Upper lobe of left lung (tissue), 6 donors: Measurements from ENCODE around the gene LYPD6. TPM values are rescaled to one million over a fixed set of nuclear protein-coding genes. Genes with fewer than 3 reads are reported as not detected.

Experiments used
- ATAC-seq, 2 donors: fragments of 200-7000 bp; cut with Tn5 transposase; one replicate each; pipeline ENCODE4 v1.9.1; 2022; ENCODE audit warnings: mild to moderate bottlenecking in 2 of 2, moderate library complexity in 2 of 2; ENCODE audit not compliant: low FRiP score in 2 of 2
- DNase-seq, 2 donors: peaks; one replicate each; pipeline ENCODE4 v3.0.0-alpha.2; 2019 to 2020
- H3K27ac ChIP-seq, 4 donors: fragments of 200-600 bp; sonication (generic); one replicate each; pipeline ENCODE4 v1.5.1; 2016 to 2019
- H3K27me3 ChIP-seq, 4 donors: fragments of 200-600 bp; sonication (generic); one replicate each; pipeline ENCODE4 v1.5.1; 2017 to 2019
- H3K36me3 ChIP-seq, 4 donors: fragments of 200-600 bp; sonication (generic); one replicate each; pipeline ENCODE4 v1.5.1; 2016 to 2019
- H3K4me1 ChIP-seq, 4 donors: fragments of 200-600 bp; sonication (generic); one replicate each; pipeline ENCODE4 v1.5.1; 2018 to 2019
- H3K4me3 ChIP-seq, 4 donors: fragments of 200-600 bp; sonication (generic); one replicate each; pipeline ENCODE4 v1.5.1; 2017 to 2019; ENCODE audit warnings: mild to moderate bottlenecking in 2 of 4, moderate library complexity in 1 of 4
- H3K9me3 ChIP-seq, 4 donors: fragments of 200-600 bp; sonication (generic); one replicate each; pipeline ENCODE4 v1.5.1; 2018 to 2019
- CTCF ChIP-seq, 6 experiments: fragments of 450-650 bp in 4 of 6; fragments of 200-600 bp in 2 of 6; sonication (generic) in 2 of 6; IDR thresholded peaks; one replicate each; pipeline ENCODE4 v1.5.1; 2016 to 2019; ENCODE audit warnings: antibody characterized with exemption in 6 of 6
- EP300 ChIP-seq, 4 donors: sonication (generic); formaldehyde crosslinking; IDR thresholded peaks; one replicate each; pipeline ENCODE4 v1.5.1; 2017; ENCODE audit warnings: antibody characterized with exemption in 4 of 4, control low read depth in 2 of 4
- POLR2A ChIP-seq, 4 donors: fragments of 450-650 bp; IDR thresholded peaks; one replicate each; pipeline ENCODE4 v1.5.1; 2016 to 2017; ENCODE audit warnings: antibody characterized with exemption in 4 of 4, mild to moderate bottlenecking in 2 of 4
- POLR2AphosphoS5 ChIP-seq, 2 donors: sonication (generic); formaldehyde crosslinking; IDR thresholded peaks; one replicate each; pipeline ENCODE4 v1.5.1; 2017; ENCODE audit warnings: antibody characterized with exemption in 2 of 2
- WGBS, 2 donors: methylation state at CpG; one replicate each; pipeline ENCODE4 v1.1.5; 2017 to 2018; 5-methylcytosine and 5-hydroxymethylcytosine counted together
- total RNA-seq, 6 donors: library from RNA; depleted of rRNA in 4 of 6; stranded (reverse); fragments of >200 nt in 4 of 6; gene quantifications; one replicate each; pipeline versions ENCODE4 v1.1.0 to v1.2.1, GENCODE V29; 2016 to 2021
- donor health status: DM: no; HTN: no; CAD: no; lungs with moderate emphysema.
- donor health status: DM: no; HTN: yes; CAD: no; lungs with severe emphysema.

The LYPD6 gene
- total RNA-seq, 6 donors from 2014 or later, result 0.09 to 0.89 (median 0.33) TPM; not detected in 1

- Histone ChIP-seq H3K27ac (no peak overlapping the region), H3K4me1 (no peaks in the 10 kb centered on the region), H3K36me3 (no peaks in the 10 kb centered on the region), H3K4me3 (no peak overlapping the region), H3K27me3 (no peaks in the 10 kb centered on the region), H3K9me3 (no peaks in the 10 kb centered on the region)
- WGBS, 2 donors, result 92 to 94% methylated on average over 6 of the region's 6 CpGs
- no peak for ATAC-seq
- no peak for DNase-seq
- TF ChIP-seq POLR2A (IDR thresholded peaks at IDR 0.05) (no peak), CTCF (IDR thresholded peaks at IDR 0.05) (no peak), POLR2AphosphoS5 (IDR thresholded peaks at IDR 0.05) (no peak), EP300 (IDR thresholded peaks at IDR 0.05) (no peak)
These were observed 80.5 kb downstream of the LYPD6 start for GRCh38 chr2:149410701-149411484.

GRCh38 chr2:149413487-149413886 lies 83.1 kb downstream of the LYPD6 start:
- no peaks in the 10 kb centered on the region for H3K9me3 ChIP-seq
- ATAC-seq (no peak), DNase-seq (no peak)
- H3K4me1 ChIP-seq, result no peaks in the 10 kb centered on the region
- no peak overlapping the region for H3K4me3 ChIP-seq
- H3K27ac ChIP-seq, result no peak overlapping the region
- no peak for TF ChIP-seq POLR2AphosphoS5 (IDR thresholded peaks at IDR 0.05)
- no peak for TF ChIP-seq POLR2A (IDR thresholded peaks at IDR 0.05)
- TF ChIP-seq CTCF (IDR thresholded peaks at IDR 0.05), result no peak
- TF ChIP-seq EP300 (IDR thresholded peaks at IDR 0.05), result no peak
- H3K36me3 ChIP-seq, result no peaks in the 10 kb centered on the region
- no peaks in the 10 kb centered on the region for H3K27me3 ChIP-seq
- WGBS, 2 donors, result 89 to 98% methylated on average over 2 of the region's 2 CpGs

- Histone ChIP-seq H3K36me3 (no peaks in the 10 kb centered on the region), H3K4me1 (peaks cover 0 to 3% (median 1%) of the 10 kb centered on the region in 4 donors), H3K27me3 (no peaks in the 10 kb centered on the region), H3K27ac (no peak overlapping the region), H3K9me3 (no peaks in the 10 kb centered on the region), H3K4me3 (no peak overlapping the region)
- ATAC-seq (no peak), DNase-seq (no peak)
- TF ChIP-seq CTCF (IDR thresholded peaks at IDR 0.05) (no peak), EP300 (IDR thresholded peaks at IDR 0.05) (no peak)
- 30 to 44% methylated on average over 1 of the region's 1 CpG for WGBS, 2 donors
These were observed 84.7 kb downstream of the LYPD6 start for GRCh38 chr2:149415086-149415485.

GRCh38 chr2:149418065-149418464 lies 87.7 kb downstream of the LYPD6 start:
- ATAC-seq, result no peak
- H3K36me3 ChIP-seq, result no peaks in the 10 kb centered on the region
- H3K27ac ChIP-seq, result no peak overlapping the region
- TF ChIP-seq POLR2A (IDR thresholded peaks at IDR 0.05) (no peak), EP300 (IDR thresholded peaks at IDR 0.05) (no peak), CTCF (IDR thresholded peaks at IDR 0.05) (no peak), POLR2AphosphoS5 (IDR thresholded peaks at IDR 0.05) (no peak)
- no peaks in the 10 kb centered on the region for H3K9me3 ChIP-seq
- H3K27me3 ChIP-seq, result no peaks in the 10 kb centered on the region
- peaks cover 0 to 16% (median 8%) of the 10 kb centered on the region in 4 donors for H3K4me1 ChIP-seq
- no peak for DNase-seq
- no peak overlapping the region for H3K4me3 ChIP-seq
- 79 to 85% methylated on average over 5 of the region's 5 CpGs for WGBS, 2 donors
